ENCODE data around the gene IGF1R.

DNA sequence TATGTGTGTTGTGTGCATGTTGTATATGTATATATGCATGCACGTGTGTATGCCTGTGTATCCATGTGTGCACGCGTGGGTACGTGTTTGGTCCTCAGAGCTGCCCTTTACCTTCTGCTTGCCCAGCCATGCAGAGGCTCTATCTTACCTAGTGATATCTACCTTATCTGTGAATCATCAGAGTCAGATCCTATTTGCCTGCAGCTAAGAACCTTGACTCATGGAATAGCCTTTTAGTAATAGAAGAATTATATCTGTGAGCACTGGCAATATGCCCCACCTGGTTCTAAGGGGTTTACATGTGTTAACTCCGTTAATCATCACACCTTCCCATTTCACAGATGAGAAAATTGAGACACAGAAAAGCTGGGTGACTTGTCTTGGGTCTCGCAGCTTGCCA is 348.3 kb downstream of the IGF1R start:
- TF ChIP-seq POLR2A (IDR thresholded peaks at IDR 0.05; ENCODE audit: low read length) (no peak), GATA1 (IDR thresholded peaks at IDR 0.05; ENCODE audit: low read depth, low read length) (no peak)
